ENCODE measurements around the gene TRABD2B. TPM values are rescaled to one million over a fixed set of nuclear protein-coding genes. Genes with fewer than 3 reads are reported as not detected.

The TRABD2B gene
- total and polyA plus RNA-seq, 12 donors, result 0.33 to 3.3 (median 0.83) TPM

- intact Hi-C loops (cut with DNase I), result loop anchor here in 1 of 2 donors (10.0 kb wide), 1 partner anchor 51 kb away; no protein-coding TSS in a partner anchor
Measured at GRCh38 chr1:48003741-48004531, 6.8 kb upstream of the TRABD2B start.

DNA sequence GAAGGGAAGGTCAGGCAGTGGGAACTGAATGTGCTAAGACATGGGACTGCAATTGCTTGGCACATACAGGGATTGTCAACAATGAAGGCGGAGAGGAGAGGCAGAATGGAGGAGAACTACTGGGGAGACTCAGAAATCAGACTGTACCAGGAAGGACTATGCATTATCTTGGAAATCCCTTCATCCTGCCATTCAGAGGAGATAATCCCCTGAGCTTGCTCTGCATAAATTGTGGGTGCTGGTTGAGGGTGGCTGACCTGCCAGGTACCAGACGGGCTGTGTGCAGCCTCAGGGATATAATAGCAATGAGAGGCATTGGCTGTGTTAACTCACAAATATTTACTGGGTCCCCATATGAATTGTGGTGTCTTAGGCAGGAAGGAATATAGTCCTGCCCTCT, 5.0 kb upstream of the TRABD2B start:
- Histone ChIP-seq H3K4me3 (no peak overlapping the region), H3K4me1 (replicated peaks in 1 of 2) (peaks cover 0 to 3% of the 10 kb centered on the region in 2 donors), H3K27ac (no peak overlapping the region), H3K9me3 (replicated peaks in 1 of 3) (no peaks in the 10 kb centered on the region), H3K36me3 (replicated peaks in 1 of 2) (no peaks in the 10 kb centered on the region), H3K27me3 (peaks cover 4% of the 10 kb centered on the region)
- TF ChIP-seq CTCF (IDR thresholded peaks at IDR 0.05), result no peak
- TF ChIP-seq POLR2A (IDR thresholded peaks at IDR 0.05), result no peak
- DNase-seq, result peak in 1 of 7 donors; percentile 9
- intact Hi-C loops (cut with DNase I), result loop anchor here in 1 of 2 donors (10.0 kb wide), 1 partner anchor 53 kb away; no protein-coding TSS in a partner anchor
- WGBS, 4 donors, result 92 to 95% (median 93%) methylated on average over 2 of the region's 2 CpGs

More at GRCh38 chr1:48003741-48004531, 6.8 kb upstream of the TRABD2B start:
- 75 to 84% (median 78%) methylated on average over 6 of the region's 6 CpGs for WGBS, 4 donors
- no peak overlapping the region for H3K27ac ChIP-seq
- H3K4me1 ChIP-seq (replicated peaks in 1 of 2), result no peaks in the 10 kb centered on the region
- peak in 1 of 7 donors; percentile 18 for DNase-seq
- H3K27me3 ChIP-seq, result no peaks in the 10 kb centered on the region
- no peaks in the 10 kb centered on the region for H3K36me3 ChIP-seq (replicated peaks in 1 of 2)
- H3K9me3 ChIP-seq (replicated peaks in 1 of 3), result no peaks in the 10 kb centered on the region
- no peak overlapping the region for H3K4me3 ChIP-seq
- TF ChIP-seq POLR2A (IDR thresholded peaks at IDR 0.05) (no peak), CTCF (IDR thresholded peaks at IDR 0.05) (no peak)

DNA sequence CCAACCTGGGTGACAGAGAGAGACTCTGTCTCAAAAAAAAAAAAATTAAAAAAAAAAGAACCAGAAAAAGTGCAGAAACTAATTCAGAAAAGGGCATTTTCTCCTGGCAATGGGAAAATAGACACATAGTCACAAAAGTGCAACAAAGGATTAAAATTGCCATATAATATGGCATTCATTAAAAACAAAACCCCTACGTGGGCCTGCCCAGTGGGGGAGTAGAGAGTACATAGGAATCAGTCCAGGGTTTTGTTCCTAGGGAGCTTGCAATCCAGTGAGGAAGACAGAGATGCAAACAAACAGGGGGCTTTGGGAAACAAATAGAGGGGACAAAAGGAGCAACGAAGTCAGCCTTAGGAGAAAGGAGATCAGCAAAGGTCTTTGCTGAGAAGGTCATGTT, 4.5 kb upstream of the TRABD2B start:
- Histone ChIP-seq H3K36me3 (replicated peaks in 1 of 2) (no peaks in the 10 kb centered on the region), H3K4me3 (no peak overlapping the region), H3K9me3 (replicated peaks in 1 of 3) (no peaks in the 10 kb centered on the region), H3K4me1 (replicated peaks in 1 of 2) (peaks cover 0 to 3% of the 10 kb centered on the region in 2 donors), H3K27ac (no peak overlapping the region), H3K27me3 (peaks cover 7% of the 10 kb centered on the region)
- 66 to 77% (median 71%) methylated on average over 2 of the region's 2 CpGs for WGBS, 4 donors
- intact Hi-C loops (cut with DNase I), result loop anchor here in 1 of 2 donors (10.0 kb wide), 1 partner anchor 53 kb away; no protein-coding TSS in a partner anchor
- peak in 1 of 7 donors; percentile 6 for DNase-seq
- TF ChIP-seq POLR2A (IDR thresholded peaks at IDR 0.05) (no peak), CTCF (IDR thresholded peaks at IDR 0.05) (no peak)

GRCh38 chr1:48000883-48001282, 3.7 kb upstream of the TRABD2B start:
- H3K27ac ChIP-seq, result no peak overlapping the region
- no peak overlapping the region for H3K4me3 ChIP-seq
- H3K36me3 ChIP-seq (replicated peaks in 1 of 2), result no peaks in the 10 kb centered on the region
- H3K27me3 ChIP-seq, result peaks cover 9% of the 10 kb centered on the region
- H3K9me3 ChIP-seq (replicated peaks in 1 of 3), result no peaks in the 10 kb centered on the region
- peaks cover 0 to 3% of the 10 kb centered on the region in 2 donors for H3K4me1 ChIP-seq (replicated peaks in 1 of 2)
- intact Hi-C loops (cut with DNase I), result loop anchor here in 1 of 2 donors (10.0 kb wide), 1 partner anchor 54 kb away; no protein-coding TSS in a partner anchor
- DNase-seq, result peak in 2 of 7 donors; percentile 28 to 31
- TF ChIP-seq CTCF (IDR thresholded peaks at IDR 0.05), result no peak
- no peak for TF ChIP-seq POLR2A (IDR thresholded peaks at IDR 0.05)
- WGBS, 4 donors, result 92 to 100% (median 94%) methylated on average over 1 of the region's 1 CpG
